A673 (cell line): ENCODE measurements around the gene HMCN2. TPM values are rescaled to one million over a fixed set of nuclear protein-coding genes. Genes with fewer than 3 reads are reported as not detected.

ENCODE experiments used
- BruUV-seq: library from RNA; stranded (reverse); fragments of 400-500 nt; replicated peaks from 2 replicates; lab custom pipeline; 2021; lab: Mats Ljungman, UMichigan
- CTCF ChIA-PET: fragments of 300-600 bp; sonication (Branson Sonifier 250); formaldehyde crosslinking; loops from one replicate; lab custom pipeline; 2022; ENCODE audit warnings: antibody characterized with exemption; lab: Charles Lee
- POLR2A ChIA-PET: fragments of 300-600 bp; sonication (Branson Sonifier 250); formaldehyde crosslinking; loops from one replicate; lab custom pipeline; 2022; ENCODE audit warnings: antibody characterized with exemption; ENCODE audit not compliant: low non-redundant PET; lab: Charles Lee
- DNase-seq: peaks from one replicate; pipeline ENCODE4 v3.0.0-alpha.2; 2015; ENCODE audit warnings: low spot score
- H3K27ac ChIP-seq: fragments of 200-600 bp; sonication (generic); 2 replicates; pipeline ENCODE4 v1.5.1; 2016; ENCODE audit warnings: mixed run types, low read depth, mild to moderate bottlenecking, mixed read lengths, antibody characterized with exemption, low read length; ENCODE audit not compliant: poor library complexity, severe bottlenecking
- H3K27me3 ChIP-seq: fragments of 200-600 bp; sonication (generic); replicated peaks from 2 replicates; pipeline ENCODE4 v1.6.1; 2017; ENCODE audit warnings: mixed run types, low read depth, mild to moderate bottlenecking, mixed read lengths, antibody characterized with exemption, low read length; ENCODE audit not compliant: insufficient read depth, poor library complexity
- H3K36me3 ChIP-seq: fragments of 200-600 bp; sonication (generic); 2 replicates; pipeline ENCODE4 v1.6.1; 2016; ENCODE audit warnings: mixed run types, mild to moderate bottlenecking, mixed read lengths, antibody characterized with exemption, low read length; ENCODE audit not compliant: insufficient read depth, poor library complexity, severe bottlenecking
- H3K4me1 ChIP-seq: fragments of 200-600 bp; sonication (generic); 2 replicates; pipeline ENCODE4 v1.6.1; 2017; ENCODE audit warnings: mixed run types, mild to moderate bottlenecking, mixed read lengths, antibody characterized with exemption, low read length; ENCODE audit not compliant: insufficient read depth, poor library complexity, severe bottlenecking
- H3K4me3 ChIP-seq: fragments of 200-600 bp; sonication (generic); 2 replicates; pipeline ENCODE4 v1.5.1; 2016; ENCODE audit warnings: low read depth, mixed run types, mild to moderate bottlenecking, mixed read lengths, low read length; ENCODE audit not compliant: poor library complexity, severe bottlenecking
- H3K9me3 ChIP-seq: fragments of 200-600 bp; sonication (generic); 2 replicates; pipeline ENCODE4 v1.6.1; 2016; ENCODE audit warnings: mixed run types, low read depth, mild to moderate bottlenecking, mixed read lengths, antibody characterized with exemption, low read length; ENCODE audit not compliant: poor library complexity, severe bottlenecking
- CTCF ChIP-seq: fragments of 300-800, 200-600 bp; sonication (generic); conservative IDR thresholded peaks from 2 replicates; pipeline ENCODE4 v1.5.1; 2017; ENCODE audit warnings: low read depth, mild to moderate bottlenecking, antibody characterized with exemption, low read length, moderate library complexity, mixed read lengths
- EZH2 ChIP-seq: fragments of 200-600 bp; sonication (generic); IDR thresholded peaks from 2 replicates; pipeline ENCODE4 v1.6.1; 2017; ENCODE audit warnings: borderline replicate concordance, low read depth, mild to moderate bottlenecking, mixed read lengths, antibody characterized with exemption, low read length; ENCODE audit not compliant: poor library complexity, severe bottlenecking
- intact Hi-C: fragments of 100-400 bp; cut with micrococcal nuclease; formaldehyde crosslinking; loops from one replicate; pipeline ENCODE4 v1.10.0; 2022; ENCODE audit not compliant: unreplicated experiment
- total RNA-seq: library from RNA; stranded (reverse); gene quantifications from 2 replicates; pipeline ENCODE4 v1.2.3, GENCODE V29; 2021

HMCN2 gene
- total RNA-seq, 1 experiment from 2014 or later: 0.28 TPM

- Histone ChIP-seq H3K9me3 (no peaks in the 10 kb centered on the region), H3K27me3 (peaks cover 52% of the 10 kb centered on the region), H3K36me3 (no peaks in the 10 kb centered on the region), H3K4me1 (no peaks in the 10 kb centered on the region), H3K27ac (no peak overlapping the region), H3K4me3 (no peak overlapping the region)
- no TSS peak for BruUV-seq
- CTCF ChIA-PET: no interaction called here
- TF ChIP-seq EZH2 (no peak), CTCF (no peak)
- intact Hi-C loops: no loop called here
- POLR2A ChIA-PET: no interaction called here
- DNase-seq: no peak
These were observed 30.6 kb downstream of the HMCN2 start for GRCh38 chr9:130295945-130296782.

GRCh38 chr9:130296783-130297055 lies 31.2 kb downstream of the HMCN2 start:
- CTCF ChIA-PET: no interaction called here

GRCh38 chr9:130297371-130297770 lies 31.8 kb downstream of the HMCN2 start:
- Histone ChIP-seq H3K4me1 (no peaks in the 10 kb centered on the region), H3K4me3 (no peak overlapping the region), H3K36me3 (no peaks in the 10 kb centered on the region), H3K9me3 (no peaks in the 10 kb centered on the region), H3K27ac (no peak overlapping the region), H3K27me3 (peaks cover 49% of the 10 kb centered on the region)
- no peak for DNase-seq
- ChIA-PET POLR2A (no interaction called here), CTCF (no interaction called here)
- intact Hi-C loops: no loop called here
- no TSS peak for BruUV-seq
- TF ChIP-seq CTCF: no peak

More at GRCh38 chr9:130296783-130297055, 31.2 kb downstream of the HMCN2 start:
- H3K36me3 ChIP-seq: no peaks in the 10 kb centered on the region
- DNase-seq: no peak
- H3K9me3 ChIP-seq: no peaks in the 10 kb centered on the region
- H3K4me1 ChIP-seq: no peaks in the 10 kb centered on the region
- TF ChIP-seq EZH2 (no peak), CTCF (no peak)
- no peak overlapping the region for H3K27ac ChIP-seq
- BruUV-seq: no TSS peak
- intact Hi-C loops: no loop called here
- peaks cover 54% of the 10 kb centered on the region for H3K27me3 ChIP-seq
- H3K4me3 ChIP-seq: no peak overlapping the region
- POLR2A ChIA-PET: no interaction called here
